A673 (cell line): ENCODE measurements around the gene SCGB2B2. TPM values are rescaled to one million over a fixed set of nuclear protein-coding genes. Genes with fewer than 3 reads are reported as not detected.
"Not testable (repeated sequence)": the region's sequence is repeated elsewhere in the genome, so short reads cannot be mapped to it uniquely, and the experiment has no call there.

Experiments
- BruUV-seq: library from RNA; stranded (reverse); fragments of 400-500 nt; replicated peaks from 2 replicates; lab custom pipeline; 2021; lab: Mats Ljungman, UMichigan
- CTCF ChIA-PET: fragments of 300-600 bp; sonication (Branson Sonifier 250); formaldehyde crosslinking; loops from one replicate; lab custom pipeline; 2022; ENCODE audit warnings: antibody characterized with exemption; lab: Charles Lee
- POLR2A ChIA-PET: fragments of 300-600 bp; sonication (Branson Sonifier 250); formaldehyde crosslinking; loops from one replicate; lab custom pipeline; 2022; ENCODE audit warnings: antibody characterized with exemption; ENCODE audit not compliant: low non-redundant PET; lab: Charles Lee
- DNase-seq: peaks from one replicate; pipeline ENCODE4 v3.0.0-alpha.2; 2015; ENCODE audit warnings: low spot score
- H3K27ac ChIP-seq: fragments of 200-600 bp; sonication (generic); 2 replicates; pipeline ENCODE4 v1.5.1; 2016; ENCODE audit warnings: mixed run types, low read depth, mild to moderate bottlenecking, mixed read lengths, antibody characterized with exemption, low read length; ENCODE audit not compliant: poor library complexity, severe bottlenecking
- H3K27me3 ChIP-seq: fragments of 200-600 bp; sonication (generic); replicated peaks from 2 replicates; pipeline ENCODE4 v1.6.1; 2017; ENCODE audit warnings: mixed run types, low read depth, mild to moderate bottlenecking, mixed read lengths, antibody characterized with exemption, low read length; ENCODE audit not compliant: insufficient read depth, poor library complexity
- H3K36me3 ChIP-seq: fragments of 200-600 bp; sonication (generic); 2 replicates; pipeline ENCODE4 v1.6.1; 2016; ENCODE audit warnings: mixed run types, mild to moderate bottlenecking, mixed read lengths, antibody characterized with exemption, low read length; ENCODE audit not compliant: insufficient read depth, poor library complexity, severe bottlenecking
- H3K4me1 ChIP-seq: fragments of 200-600 bp; sonication (generic); 2 replicates; pipeline ENCODE4 v1.6.1; 2017; ENCODE audit warnings: mixed run types, mild to moderate bottlenecking, mixed read lengths, antibody characterized with exemption, low read length; ENCODE audit not compliant: insufficient read depth, poor library complexity, severe bottlenecking
- H3K4me3 ChIP-seq: fragments of 200-600 bp; sonication (generic); 2 replicates; pipeline ENCODE4 v1.5.1; 2016; ENCODE audit warnings: low read depth, mixed run types, mild to moderate bottlenecking, mixed read lengths, low read length; ENCODE audit not compliant: poor library complexity, severe bottlenecking
- H3K9me3 ChIP-seq: fragments of 200-600 bp; sonication (generic); 2 replicates; pipeline ENCODE4 v1.6.1; 2016; ENCODE audit warnings: mixed run types, low read depth, mild to moderate bottlenecking, mixed read lengths, antibody characterized with exemption, low read length; ENCODE audit not compliant: poor library complexity, severe bottlenecking
- CTCF ChIP-seq: fragments of 300-800, 200-600 bp; sonication (generic); conservative IDR thresholded peaks from 2 replicates; pipeline ENCODE4 v1.5.1; 2017; ENCODE audit warnings: low read depth, mild to moderate bottlenecking, antibody characterized with exemption, low read length, moderate library complexity, mixed read lengths
- EZH2 ChIP-seq: fragments of 200-600 bp; sonication (generic); IDR thresholded peaks from 2 replicates; pipeline ENCODE4 v1.6.1; 2017; ENCODE audit warnings: borderline replicate concordance, low read depth, mild to moderate bottlenecking, mixed read lengths, antibody characterized with exemption, low read length; ENCODE audit not compliant: poor library complexity, severe bottlenecking
- intact Hi-C: fragments of 100-400 bp; cut with micrococcal nuclease; formaldehyde crosslinking; loops from one replicate; pipeline ENCODE4 v1.10.0; 2022; ENCODE audit not compliant: unreplicated experiment
- total RNA-seq: library from RNA; stranded (reverse); gene quantifications from 2 replicates; pipeline ENCODE4 v1.2.3, GENCODE V29; 2021

Gene SCGB2B2
- total RNA-seq, 1 experiment from 2014 or later: 0.24 TPM

- DNase-seq: no peak
- H3K27me3 ChIP-seq: no peaks in the 10 kb centered on the region
- H3K27ac ChIP-seq: no peak overlapping the region
- no peaks in the 10 kb centered on the region for H3K9me3 ChIP-seq
- TF ChIP-seq EZH2: no peak
- no peak for TF ChIP-seq CTCF
- BruUV-seq: no TSS peak
- no peaks in the 10 kb centered on the region for H3K4me1 ChIP-seq
- ChIA-PET POLR2A (no interaction called here), CTCF (no interaction called here)
- no peak overlapping the region for H3K4me3 ChIP-seq
- no peaks in the 10 kb centered on the region for H3K36me3 ChIP-seq
- intact Hi-C loops: no loop called here
Observed at GRCh38 chr19:34666958-34667265, 10.0 kb downstream of the SCGB2B2 start.

GRCh38 chr19:34666200-34666957 is 10.6 kb downstream of the SCGB2B2 start:
- H3K27me3 ChIP-seq: no peaks in the 10 kb centered on the region
- POLR2A ChIA-PET: no interaction called here
- no peak for DNase-seq
- H3K36me3 ChIP-seq: no peaks in the 10 kb centered on the region
- H3K4me1 ChIP-seq: no peaks in the 10 kb centered on the region
- H3K4me3 ChIP-seq: no peak overlapping the region
- intact Hi-C loops: no loop called here
- CTCF ChIA-PET: no interaction called here
- no peak overlapping the region for H3K27ac ChIP-seq
- H3K9me3 ChIP-seq: no peaks in the 10 kb centered on the region
- no TSS peak for BruUV-seq
- TF ChIP-seq CTCF: no peak

- intact Hi-C loops, POLR2A ChIA-PET, H3K4me3 ChIP-seq, H3K36me3 ChIP-seq, CTCF ChIA-PET, BruUV-seq, DNase-seq, H3K9me3 ChIP-seq, H3K27ac ChIP-seq, H3K4me1 ChIP-seq, H3K27me3 ChIP-seq: not testable (repeated sequence)
Observed at GRCh38 chr19:34665275-34665674, 11.7 kb downstream of the SCGB2B2 start.

- ChIA-PET CTCF (no interaction called here), POLR2A (no interaction called here)
- intact Hi-C loops: no loop called here
- Histone ChIP-seq H3K9me3 (no peaks in the 10 kb centered on the region), H3K36me3 (no peaks in the 10 kb centered on the region), H3K4me3 (no peak overlapping the region), H3K4me1 (no peaks in the 10 kb centered on the region), H3K27ac (no peak overlapping the region), H3K27me3 (no peaks in the 10 kb centered on the region)
- no peak for TF ChIP-seq EZH2
- TF ChIP-seq CTCF: no peak
- BruUV-seq: no TSS peak
- no peak for DNase-seq
Observed at GRCh38 chr19:34664870-34665269, 12.1 kb downstream of the SCGB2B2 start.
